Suprapubic skin (tissue), 4 donors: Measurements from ENCODE around the gene DUS1L. TPM values are rescaled to one million over a fixed set of nuclear protein-coding genes. Genes with fewer than 3 reads are reported as not detected.

ENCODE experiments used
- DNase-seq, 2 donors: peaks; one replicate each; pipeline ENCODE4 v3.0.0-alpha.2; 2019; ENCODE audit warnings: low spot score in 2 of 2
- H3K27ac ChIP-seq: fragments of 200-600 bp; sonication (generic); one replicate; pipeline ENCODE4 v1.5.1; 2019
- H3K27me3 ChIP-seq: fragments of 200-600 bp; sonication (generic); one replicate; pipeline ENCODE4 v1.5.1; 2019
- H3K36me3 ChIP-seq: fragments of 200-600 bp; sonication (generic); one replicate; pipeline ENCODE4 v1.5.1; 2019
- H3K4me1 ChIP-seq: fragments of 200-600 bp; sonication (generic); one replicate; pipeline ENCODE4 v1.5.1; 2019
- H3K4me3 ChIP-seq: fragments of 200-600 bp; sonication (generic); one replicate; pipeline ENCODE4 v1.5.1; 2019; ENCODE audit warnings: mild to moderate bottlenecking
- H3K9me3 ChIP-seq: fragments of 200-600 bp; sonication (generic); one replicate; pipeline ENCODE4 v1.5.1; 2019
- EP300 ChIP-seq: sonication (generic); formaldehyde crosslinking; IDR thresholded peaks from one replicate; pipeline ENCODE4 v1.6.1; 2017; ENCODE audit warnings: antibody characterized with exemption
- POLR2A ChIP-seq, 2 donors: fragments of 450-650 bp; IDR thresholded peaks; one replicate each; pipeline ENCODE4 v1.6.1; 2017; ENCODE audit warnings: antibody characterized with exemption in 2 of 2, mild to moderate bottlenecking in 2 of 2, moderate library complexity in 2 of 2
- POLR2AphosphoS5 ChIP-seq, 3 donors: sonication (generic); formaldehyde crosslinking; IDR thresholded peaks; one replicate each; pipeline ENCODE4 v1.6.1; 2017; ENCODE audit warnings: antibody characterized with exemption in 3 of 3
- WGBS: methylation state at CpG from one replicate; pipeline ENCODE4 v1.1.5; 2018; 5-methylcytosine and 5-hydroxymethylcytosine counted together
- total RNA-seq, 4 donors: library from RNA; depleted of rRNA; stranded (reverse); fragments of >200 nt; gene quantifications; one replicate each; pipeline ENCODE4 v1.1.0, GENCODE V29; 2016
- TF ChIP-seq, protein P1 (sequence below), 2 donors: fragments of 200-600 bp in 1 of 2; fragments of 450-650 bp in 1 of 2; sonication (generic) in 1 of 2; IDR thresholded peaks; one replicate each; pipeline ENCODE4 v1.5.1; 2016 to 2019; ENCODE audit warnings: antibody characterized with exemption in 2 of 2, mild to moderate bottlenecking in 1 of 2, moderate library complexity in 1 of 2

The DUS1L gene
- total RNA-seq, 4 donors from 2014 or later, result 79.3 to 176 (median 108) TPM

DNA sequence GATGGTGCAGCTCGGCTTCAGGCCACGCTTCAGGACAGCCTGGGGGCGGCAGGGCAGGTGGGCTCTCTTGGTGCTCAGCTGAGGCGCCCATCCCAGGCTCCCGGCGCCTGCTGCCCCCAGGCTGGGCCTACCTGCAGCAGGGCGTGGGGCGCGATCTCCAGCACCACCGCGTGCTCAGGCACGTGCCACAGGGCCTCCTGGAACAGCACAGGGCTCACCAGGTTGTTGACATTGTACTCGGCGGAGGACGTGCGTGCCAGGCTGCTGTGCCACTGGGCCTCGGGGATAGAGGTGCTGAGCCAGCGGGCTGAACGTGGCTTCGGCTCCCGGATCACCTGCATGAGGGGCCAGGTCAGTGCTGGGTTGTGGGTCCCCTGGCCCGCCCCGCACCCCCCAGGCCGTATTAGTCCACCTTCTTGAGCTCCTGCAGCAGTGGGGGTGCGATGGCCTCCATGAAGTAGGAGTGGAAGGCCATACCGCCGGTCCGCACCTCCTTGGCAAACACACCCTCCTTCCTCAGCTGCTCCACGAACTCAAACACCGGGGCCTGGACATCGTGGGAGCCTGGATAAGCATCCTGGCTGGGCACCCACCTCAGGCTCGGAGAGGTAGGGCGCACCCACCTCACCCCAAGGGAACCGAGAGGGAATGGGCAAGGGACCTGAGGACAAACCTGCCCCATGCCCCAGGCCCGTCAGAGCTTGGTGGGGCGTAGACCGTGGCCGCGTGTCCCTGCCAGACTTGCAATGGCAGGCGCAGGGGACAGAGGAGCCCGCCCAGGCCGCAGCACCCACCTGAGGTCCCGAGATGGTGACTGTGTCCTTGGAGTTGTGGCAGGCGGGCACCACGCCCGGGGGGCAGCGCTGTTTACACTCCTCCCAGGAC is 23.5 kb upstream of the DUS1L start:
- H3K36me3 ChIP-seq, result peaks cover 100% of the 10 kb centered on the region
- no peak for DNase-seq
- H3K4me1 ChIP-seq, result no peaks in the 10 kb centered on the region
- TF ChIP-seq EP300, result no peak
- TF ChIP-seq, protein P1, sequence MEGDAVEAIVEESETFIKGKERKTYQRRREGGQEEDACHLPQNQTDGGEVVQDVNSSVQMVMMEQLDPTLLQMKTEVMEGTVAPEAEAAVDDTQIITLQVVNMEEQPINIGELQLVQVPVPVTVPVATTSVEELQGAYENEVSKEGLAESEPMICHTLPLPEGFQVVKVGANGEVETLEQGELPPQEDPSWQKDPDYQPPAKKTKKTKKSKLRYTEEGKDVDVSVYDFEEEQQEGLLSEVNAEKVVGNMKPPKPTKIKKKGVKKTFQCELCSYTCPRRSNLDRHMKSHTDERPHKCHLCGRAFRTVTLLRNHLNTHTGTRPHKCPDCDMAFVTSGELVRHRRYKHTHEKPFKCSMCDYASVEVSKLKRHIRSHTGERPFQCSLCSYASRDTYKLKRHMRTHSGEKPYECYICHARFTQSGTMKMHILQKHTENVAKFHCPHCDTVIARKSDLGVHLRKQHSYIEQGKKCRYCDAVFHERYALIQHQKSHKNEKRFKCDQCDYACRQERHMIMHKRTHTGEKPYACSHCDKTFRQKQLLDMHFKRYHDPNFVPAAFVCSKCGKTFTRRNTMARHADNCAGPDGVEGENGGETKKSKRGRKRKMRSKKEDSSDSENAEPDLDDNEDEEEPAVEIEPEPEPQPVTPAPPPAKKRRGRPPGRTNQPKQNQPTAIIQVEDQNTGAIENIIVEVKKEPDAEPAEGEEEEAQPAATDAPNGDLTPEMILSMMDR (IDR thresholded peaks at IDR 0.05), result no peak
- no peak for TF ChIP-seq POLR2A (IDR thresholded peaks at IDR 0.05)
- no peak for TF ChIP-seq POLR2AphosphoS5 (IDR thresholded peaks at IDR 0.05)
- H3K27me3 ChIP-seq, result no peaks in the 10 kb centered on the region
- 94% methylated on average over 20 of the region's 47 CpGs for WGBS
- no peaks in the 10 kb centered on the region for H3K9me3 ChIP-seq
- no peak overlapping the region for H3K4me3 ChIP-seq
- no peak overlapping the region for H3K27ac ChIP-seq

DNA sequence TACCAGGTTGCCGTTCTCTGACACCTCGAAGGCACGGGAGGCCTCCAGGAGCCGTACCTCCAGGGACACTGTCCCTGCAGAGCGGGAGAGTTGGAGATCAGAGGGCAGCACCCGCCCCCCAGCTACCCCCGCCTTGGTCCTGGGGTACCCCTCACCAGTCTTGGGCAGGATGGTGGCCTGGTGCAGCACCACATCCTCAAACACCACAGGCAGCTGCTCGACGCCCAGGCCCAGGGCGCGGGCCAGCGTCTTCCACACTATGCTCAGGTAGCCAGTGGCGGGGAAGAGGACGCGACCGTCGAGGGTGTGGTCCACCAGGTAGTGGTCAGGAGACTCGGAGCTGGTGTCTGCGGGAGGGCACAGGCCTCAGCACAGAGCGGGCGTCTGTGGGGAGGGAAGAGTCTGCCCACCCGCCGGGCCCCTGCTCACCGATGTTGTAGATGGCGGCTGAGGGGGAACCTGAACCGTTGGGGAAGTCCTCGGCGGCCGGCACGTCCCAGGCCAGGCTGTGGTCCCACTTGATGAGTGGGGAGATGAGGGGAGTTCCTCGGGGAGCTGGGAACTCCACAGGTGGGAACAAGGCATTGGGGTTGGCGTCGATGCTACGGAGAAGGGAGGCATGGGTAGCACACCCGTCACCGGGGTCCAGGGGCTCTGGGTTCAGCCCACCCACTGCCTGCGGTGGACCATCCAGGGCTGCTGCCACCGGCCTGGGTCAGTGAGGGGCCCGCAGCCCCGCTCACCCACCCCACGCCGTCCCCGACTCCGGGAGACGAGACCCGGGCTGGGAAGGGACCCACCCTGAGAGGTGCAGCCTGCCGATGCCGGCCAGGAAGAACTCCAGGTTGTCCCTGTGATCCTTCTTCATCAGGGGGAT is 22.6 kb upstream of the DUS1L start:
- Histone ChIP-seq H3K36me3 (peaks cover 100% of the 10 kb centered on the region), H3K9me3 (no peaks in the 10 kb centered on the region), H3K4me3 (no peak overlapping the region), H3K4me1 (no peaks in the 10 kb centered on the region), H3K27ac (no peak overlapping the region), H3K27me3 (no peaks in the 10 kb centered on the region)
- TF ChIP-seq POLR2AphosphoS5 (IDR thresholded peaks at IDR 0.05), result no peak
- DNase-seq, result no peak
- WGBS, result 96% methylated on average over 15 of the region's 48 CpGs

DNA sequence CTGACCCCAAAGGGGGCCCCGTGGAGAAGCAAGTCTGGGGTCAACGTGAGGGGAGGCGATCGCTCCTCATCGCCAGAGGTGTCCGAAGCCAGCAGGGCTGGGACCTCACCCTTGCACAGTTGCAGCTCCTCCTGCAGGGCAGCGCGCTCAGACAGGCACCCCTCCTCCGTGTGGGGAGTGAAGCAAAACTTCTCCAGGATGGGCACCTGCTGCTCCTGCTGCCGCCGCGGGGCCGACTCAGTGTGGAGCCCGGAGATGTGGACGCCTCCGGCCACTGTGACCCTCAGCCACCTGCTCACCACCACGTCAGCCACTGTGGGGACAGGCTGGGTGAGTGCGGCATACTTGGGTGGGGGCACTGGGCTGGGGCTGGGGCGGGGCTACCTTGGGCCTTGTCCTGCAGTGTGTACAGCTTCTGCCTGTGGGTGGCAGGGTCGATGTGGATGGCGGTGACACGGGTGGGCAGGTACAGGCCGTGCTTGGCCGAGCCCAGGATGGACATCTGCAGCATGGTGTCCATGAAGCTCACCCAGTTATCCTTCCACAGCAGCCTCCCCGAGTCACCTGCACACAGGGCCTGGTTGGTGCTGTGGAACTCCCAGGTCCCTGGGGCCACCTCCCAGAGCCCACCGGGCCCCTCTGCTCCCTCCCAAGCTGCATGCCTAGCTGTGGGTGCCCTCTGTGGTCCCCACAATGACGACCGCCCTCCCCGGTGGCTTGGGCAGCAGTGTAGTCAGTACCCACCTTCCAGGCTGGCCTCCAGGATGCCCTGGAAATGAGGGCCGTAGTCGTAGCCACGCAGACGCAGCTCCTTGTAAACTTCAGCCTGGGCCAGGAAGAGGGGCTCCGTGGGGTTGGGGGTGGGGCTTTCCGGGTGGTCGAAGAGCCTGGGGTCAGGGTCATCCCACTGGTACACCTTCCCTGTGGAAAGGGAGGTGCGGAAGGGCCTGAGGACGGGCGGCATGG is 21.6 kb upstream of the DUS1L start:
- Histone ChIP-seq H3K4me3 (no peak overlapping the region), H3K27ac (no peak overlapping the region), H3K27me3 (no peaks in the 10 kb centered on the region), H3K4me1 (no peaks in the 10 kb centered on the region), H3K9me3 (no peaks in the 10 kb centered on the region), H3K36me3 (peaks cover 100% of the 10 kb centered on the region)
- 90% methylated on average over 14 of the region's 39 CpGs for WGBS
- no peak for DNase-seq
- no peak for TF ChIP-seq POLR2AphosphoS5 (IDR thresholded peaks at IDR 0.05)

DNA sequence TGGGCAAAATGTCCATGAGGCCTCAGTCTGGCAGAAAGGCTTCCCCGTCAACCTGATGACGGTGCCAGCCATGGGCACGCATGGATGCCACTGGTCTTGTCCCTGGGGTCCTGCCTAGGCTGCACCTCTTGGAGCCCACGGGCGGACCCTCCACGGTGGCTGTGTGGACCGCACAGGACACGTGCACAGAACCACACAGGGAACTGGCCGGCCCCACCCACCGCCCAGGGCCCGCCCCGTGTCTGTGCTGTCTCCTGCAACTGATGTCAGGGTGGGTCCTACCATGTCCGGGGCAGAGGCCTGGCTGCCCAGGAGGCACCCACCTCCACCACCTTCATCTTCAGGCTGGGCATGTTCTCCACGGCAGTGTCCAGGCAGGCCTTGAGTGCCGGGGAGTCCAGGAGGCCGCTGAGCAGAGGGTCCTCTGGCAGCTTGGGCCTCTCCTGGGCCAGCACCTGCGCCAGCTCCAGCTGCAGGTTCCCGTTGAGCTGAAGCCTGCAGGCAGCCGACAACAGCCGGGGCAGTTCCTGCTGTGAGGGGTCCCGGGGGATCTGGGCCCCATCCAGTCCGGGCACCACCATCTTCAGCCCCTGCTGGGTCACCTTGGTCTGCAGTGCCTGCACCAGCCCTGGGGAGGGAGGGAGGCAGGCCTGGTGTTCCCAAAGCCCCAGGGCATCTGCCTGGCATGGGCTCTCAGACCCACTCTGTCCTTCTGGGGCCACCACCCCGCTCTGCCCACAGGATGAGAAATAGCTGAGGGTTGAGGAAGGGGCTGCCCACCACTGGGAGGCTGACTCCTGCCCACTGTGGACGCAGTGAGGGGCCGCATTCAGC is 20.5 kb upstream of the DUS1L start:
- Histone ChIP-seq H3K4me3 (no peak overlapping the region), H3K27ac (no peak overlapping the region), H3K9me3 (no peaks in the 10 kb centered on the region), H3K36me3 (peaks cover 100% of the 10 kb centered on the region), H3K27me3 (no peaks in the 10 kb centered on the region), H3K4me1 (no peaks in the 10 kb centered on the region)
- WGBS, result no CpG with 5 or more reads among the region's 25 CpGs
- TF ChIP-seq POLR2A (IDR thresholded peaks at IDR 0.05) (no peak), POLR2AphosphoS5 (IDR thresholded peaks at IDR 0.05) (no peak), EP300 (no peak)
- TF ChIP-seq, protein P1 (IDR thresholded peaks at IDR 0.05), result no peak
- no peak for DNase-seq

DNA sequence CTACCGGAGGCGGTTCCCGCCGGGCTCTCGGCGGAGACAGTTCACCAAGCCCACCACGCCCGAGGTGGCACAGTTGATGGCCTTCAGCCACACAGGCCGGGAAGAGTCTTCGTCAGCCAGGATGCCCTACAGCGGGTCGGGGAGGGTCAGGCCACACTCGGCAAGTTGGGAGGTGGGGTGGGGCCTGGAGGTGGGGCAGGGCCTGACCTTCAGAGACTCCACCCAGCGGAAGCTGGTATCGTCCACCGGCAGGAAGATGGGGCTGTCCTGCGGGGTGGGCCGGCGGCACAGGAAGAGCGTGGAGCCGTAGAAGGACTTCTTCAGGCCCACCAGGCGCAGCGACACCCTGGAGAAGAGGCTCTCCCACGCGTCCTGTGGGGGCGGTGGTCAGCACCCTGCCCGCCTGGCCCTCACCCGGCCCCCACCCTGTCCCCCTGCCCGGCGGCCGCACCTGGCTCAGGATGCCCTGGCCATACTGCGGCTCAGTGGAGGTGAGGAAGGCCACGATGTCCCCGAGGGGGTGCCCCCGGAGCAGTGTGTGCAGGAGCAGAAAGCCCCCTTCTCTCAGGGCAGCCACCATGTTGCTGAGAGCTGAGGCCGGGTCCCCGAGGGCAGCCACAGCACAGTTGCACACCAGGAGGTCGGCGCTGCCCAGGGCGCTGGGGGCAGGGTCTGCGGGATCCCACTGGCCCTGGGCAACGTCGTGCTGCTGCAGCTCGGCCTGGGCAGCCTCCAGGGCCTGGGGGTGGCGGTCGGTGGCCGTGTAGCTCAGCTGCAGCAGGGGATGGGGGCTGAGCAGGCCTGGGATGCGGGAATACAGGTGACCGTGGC is 19.6 kb upstream of the DUS1L start:
- Histone ChIP-seq H3K36me3 (peaks cover 100% of the 10 kb centered on the region), H3K27me3 (no peaks in the 10 kb centered on the region), H3K4me3 (no peak overlapping the region), H3K9me3 (no peaks in the 10 kb centered on the region), H3K27ac (no peak overlapping the region), H3K4me1 (no peaks in the 10 kb centered on the region)
- DNase-seq, result no peak
- WGBS, result 89% methylated on average over 22 of the region's 49 CpGs
- TF ChIP-seq EP300 (no peak), POLR2A (IDR thresholded peaks at IDR 0.05) (no peak), POLR2AphosphoS5 (IDR thresholded peaks at IDR 0.05) (no peak)
- TF ChIP-seq, protein P1 (IDR thresholded peaks at IDR 0.05), result no peak
